A549 (cell line): ENCODE results near the gene AXIN2. TPM values are rescaled to one million over a fixed set of nuclear protein-coding genes. Genes with fewer than 3 reads are reported as not detected.

Experiments
- ATAC-seq, 2 experiments: fragments of 200-7000 bp in 1 of 2; fragments of >200 bp in 1 of 2; cut with Nextera tagmentation in 1 of 2; cut with Tn5 transposase in 1 of 2; 3 replicates each; pipeline versions ENCODE4 v1.8.0 to v1.9.1; 2018 to 2020; ENCODE audit warnings: mild to moderate bottlenecking in 1 of 2, moderate library complexity in 1 of 2
- CTCF ChIA-PET: fragments of 300-600 bp; sonication (Branson Sonifier 250); formaldehyde crosslinking; extraction: SDS; loops from one replicate; lab custom pipeline; 2021; ENCODE audit warnings: antibody characterized with exemption, inconsistent platforms; lab: Yijun Ruan, JAX
- POLR2A ChIA-PET: fragments of 350-600 bp; formaldehyde crosslinking; extraction: SDS; loops from one replicate; lab custom pipeline; 2021; ENCODE audit warnings: antibody characterized with exemption, inconsistent platforms; lab: Yijun Ruan, JAX
- DNase-seq, 2 experiments: peaks; one replicate each; pipeline versions ENCODE4 v3.0.0 to v3.0.0-alpha.2; 2011 to 2016; ENCODE audit warnings: low read depth in 1 of 2, low spot score in 1 of 2
- FAIRE-seq: peaks from 2 replicates; lab custom pipeline; 2011; peaks lifted over from hg19 to GRCh38; lab: Jason Lieb, UNC
- H3K27ac ChIP-seq, 2 experiments: fragments of >200 bp; sonication (Bioruptor Twin); formaldehyde crosslinking; 3 replicates each; pipeline ENCODE4 v1.5.1; 2016 to 2017
- H3K4me1 ChIP-seq: fragments of >200 bp; sonication (Bioruptor Twin); formaldehyde crosslinking; 3 replicates; pipeline ENCODE4 v1.6.1; 2016
- H3K4me2 ChIP-seq: fragments of >200 bp; sonication (Bioruptor Twin); formaldehyde crosslinking; 3 replicates; pipeline ENCODE4 v1.6.1; 2016
- H3K4me3 ChIP-seq: fragments of >200 bp; sonication (Bioruptor Twin); formaldehyde crosslinking; 3 replicates; pipeline ENCODE4 v1.5.1; 2016
- H3K9me3 ChIP-seq: fragments of >200 bp; sonication (Bioruptor Twin); formaldehyde crosslinking; 3 replicates; pipeline ENCODE4 v1.6.1; 2016
- CHD4 ChIP-seq: fragments of 200-600 bp; sonication (generic); IDR thresholded peaks from 2 replicates; pipeline ENCODE4 v1.6.1; 2016; ENCODE audit warnings: antibody characterized with exemption, mild to moderate bottlenecking, borderline replicate concordance
- EHMT2 ChIP-seq: fragments of 200-600 bp; sonication (generic); IDR thresholded peaks from 2 replicates; pipeline ENCODE4 v1.6.1; 2016; ENCODE audit warnings: antibody characterized with exemption, low read depth, mild to moderate bottlenecking, moderate library complexity
- EP300 ChIP-seq, 2 experiments: fragments of >200 bp; sonication (Bioruptor Twin); formaldehyde crosslinking; IDR thresholded peaks; 2 replicates in 1 of 2; 3 replicates in 1 of 2; pipeline ENCODE4 v1.6.1; 2016 to 2017
- ESRRA ChIP-seq: fragments of 150-350 bp; IDR thresholded peaks from 2 replicates; pipeline ENCODE4 v1.6.1; 2014; ENCODE audit warnings: mild to moderate bottlenecking, low read length, borderline replicate concordance
- JUNB ChIP-seq: fragments of >200 bp; sonication (Bioruptor Twin); formaldehyde crosslinking; IDR thresholded peaks from 2 replicates; pipeline ENCODE4 v1.6.1; 2016
- KDM5A ChIP-seq: fragments of 200-600 bp; sonication (generic); IDR thresholded peaks from 2 replicates; pipeline ENCODE4 v1.6.1; 2016; ENCODE audit warnings: antibody characterized with exemption, mild to moderate bottlenecking
- MAZ ChIP-seq: fragments of 150-350 bp; IDR thresholded peaks from 2 replicates; pipeline ENCODE4 v1.6.1; 2014; ENCODE audit warnings: antibody characterized with exemption, low read depth, low read length, borderline replicate concordance
- PHF8 ChIP-seq: fragments of 200-600 bp; sonication (generic); IDR thresholded peaks from 2 replicates; pipeline ENCODE4 v1.6.1; 2016; ENCODE audit warnings: low read depth, mild to moderate bottlenecking, antibody characterized with exemption, moderate library complexity, borderline replicate concordance
- POLR2AphosphoS2 ChIP-seq: conservative IDR thresholded peaks from 2 replicates; pipeline ENCODE4 v1.6.1; 2012; ENCODE audit warnings: low read length, improper control_type of control experiment, inconsistent platforms
- RARB ChIP-seq: fragments of 250-450 bp; sonication (Bioruptor Pico); IDR thresholded peaks from 2 replicates; pipeline ENCODE4 v1.8.0; 2021; ENCODE audit warnings: mild to moderate bottlenecking, moderate library complexity
- RCOR1 ChIP-seq: fragments of 150-350 bp; IDR thresholded peaks from 2 replicates; pipeline ENCODE4 v1.6.1; 2014; ENCODE audit warnings: antibody characterized with exemption, low read length, low read depth
- TFCP2L1 ChIP-seq: fragments of 250-450 bp; sonication (Bioruptor Pico); IDR thresholded peaks from 2 replicates; pipeline ENCODE4 v1.5.0; 2021; ENCODE audit warnings: mild to moderate bottlenecking
- TP53 ChIP-seq: fragments of 250-450 bp; sonication (Bioruptor Pico); IDR thresholded peaks from 2 replicates; pipeline ENCODE4 v1.5.0; 2021; ENCODE audit warnings: mild to moderate bottlenecking, moderate library complexity
- ZFP36 ChIP-seq: fragments of 450-650 bp; IDR thresholded peaks from 2 replicates; pipeline ENCODE4 v1.6.1; 2014; ENCODE audit warnings: borderline replicate concordance; ENCODE audit not compliant: partially characterized antibody
- WGBS: methylation state at CpG from one replicate; pipeline ENCODE4 v1.1.6; 2017; ENCODE audit errors: missing lambda C conversion rate; 5-methylcytosine and 5-hydroxymethylcytosine counted together
- polyA plus RNA-seq, 4 experiments: library from polyadenylated mRNA; depleted of rRNA in 3 of 4; stranded (reverse); fragments of >200 nt; fragmentation: RNase III in 1 of 4; extraction: RNeasy Plus Mini Kit Qiagen cat#74134 plus additional on column Dnase treatment in 1 of 4; gene quantifications; 2 replicates in 3 of 4; 3 replicates in 1 of 4; pipeline ENCODE4 v1.2.3, GENCODE V29; 2011 to 2017
- TF ChIP-seq, protein P1 (sequence below): fragments of >200 bp; sonication (Bioruptor Twin); formaldehyde crosslinking; IDR thresholded peaks from 3 replicates; pipeline ENCODE4 v1.6.1; 2016
- TF ChIP-seq, protein P2 (sequence below): fragments of 450-650 bp; IDR thresholded peaks from 2 replicates; pipeline ENCODE4 v1.6.1; 2014; ENCODE audit warnings: antibody characterized with exemption
- TF ChIP-seq, protein P3 (sequence below): IDR thresholded peaks from 2 replicates; pipeline ENCODE4 v1.6.1; 2012
- TF ChIP-seq, protein P4 (sequence below): fragments of 200-600 bp; sonication (generic); IDR thresholded peaks from 2 replicates; pipeline ENCODE4 v1.6.1; 2016; ENCODE audit warnings: antibody characterized with exemption, mild to moderate bottlenecking, moderate library complexity

The AXIN2 gene
- polyA plus RNA-seq, 2 of the 4 experiments (the other 2 are of a cell fraction) = 4.0 to 4.9 TPM

GRCh38 chr17:65552214-65552613 is 9.2 kb downstream of the AXIN2 start:
- CTCF ChIA-PET = no interaction called here
- no peak for FAIRE-seq
- WGBS = 93% methylated on average over 4 of the region's 4 CpGs

DNA sequence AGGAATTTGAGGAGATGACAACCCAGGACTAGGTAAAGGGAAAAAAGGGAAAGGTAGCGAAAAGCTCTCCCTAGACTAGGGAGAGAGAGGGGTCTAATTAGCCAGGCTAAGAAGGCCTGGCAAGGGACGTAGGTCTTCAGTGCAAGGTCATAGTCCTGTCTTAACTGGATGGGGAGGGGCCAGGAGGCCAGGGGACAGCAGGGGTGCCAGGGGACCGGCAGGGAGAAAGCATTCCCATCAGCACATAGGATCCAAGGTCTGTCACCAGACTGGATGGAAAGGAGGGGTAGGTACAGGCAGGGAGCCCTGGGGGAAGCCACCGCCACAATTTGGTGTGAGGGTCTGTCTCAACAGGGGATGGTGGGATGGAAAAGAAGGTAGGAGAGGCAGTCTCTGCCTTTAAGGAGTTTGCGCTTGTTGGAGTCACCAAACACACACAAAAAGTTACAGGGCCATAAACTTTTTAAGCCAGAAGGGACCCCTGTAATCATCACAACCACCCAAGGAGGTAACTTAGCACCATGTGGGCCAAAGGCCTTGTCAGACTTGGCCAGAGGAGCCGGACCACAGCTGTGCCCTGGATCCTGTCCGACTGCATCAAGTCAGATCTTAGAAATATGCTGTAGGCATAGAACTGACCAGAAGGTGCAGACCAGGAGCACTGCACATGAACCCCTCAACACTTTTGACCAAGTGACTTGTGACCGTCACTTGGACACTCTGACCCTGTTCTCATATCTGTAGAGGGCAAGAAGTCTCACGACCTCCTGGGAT is 10.0 kb downstream of the AXIN2 start:
- ATAC-seq (no peak), FAIRE-seq (no peak), DNase-seq (no peak)
- TF ChIP-seq, protein P1, sequence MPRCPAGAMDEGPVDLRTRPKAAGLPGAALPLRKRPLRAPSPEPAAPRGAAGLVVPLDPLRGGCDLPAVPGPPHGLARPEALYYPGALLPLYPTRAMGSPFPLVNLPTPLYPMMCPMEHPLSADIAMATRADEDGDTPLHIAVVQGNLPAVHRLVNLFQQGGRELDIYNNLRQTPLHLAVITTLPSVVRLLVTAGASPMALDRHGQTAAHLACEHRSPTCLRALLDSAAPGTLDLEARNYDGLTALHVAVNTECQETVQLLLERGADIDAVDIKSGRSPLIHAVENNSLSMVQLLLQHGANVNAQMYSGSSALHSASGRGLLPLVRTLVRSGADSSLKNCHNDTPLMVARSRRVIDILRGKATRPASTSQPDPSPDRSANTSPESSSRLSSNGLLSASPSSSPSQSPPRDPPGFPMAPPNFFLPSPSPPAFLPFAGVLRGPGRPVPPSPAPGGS = no peak
- no peak for TF ChIP-seq CHD4
- no peak for TF ChIP-seq POLR2AphosphoS2
- no peak for TF ChIP-seq TP53 (CRISPR knock-in tag)
- TF ChIP-seq PHF8 = no peak
- TF ChIP-seq JUNB = no peak
- TF ChIP-seq, protein P2, sequence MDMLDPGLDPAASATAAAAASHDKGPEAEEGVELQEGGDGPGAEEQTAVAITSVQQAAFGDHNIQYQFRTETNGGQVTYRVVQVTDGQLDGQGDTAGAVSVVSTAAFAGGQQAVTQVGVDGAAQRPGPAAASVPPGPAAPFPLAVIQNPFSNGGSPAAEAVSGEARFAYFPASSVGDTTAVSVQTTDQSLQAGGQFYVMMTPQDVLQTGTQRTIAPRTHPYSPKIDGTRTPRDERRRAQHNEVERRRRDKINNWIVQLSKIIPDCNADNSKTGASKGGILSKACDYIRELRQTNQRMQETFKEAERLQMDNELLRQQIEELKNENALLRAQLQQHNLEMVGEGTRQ = no peak
- no peak for TF ChIP-seq RARB (CRISPR knock-in tag)
- no peak for TF ChIP-seq RCOR1
- TF ChIP-seq ESRRA = no peak
- no peak for TF ChIP-seq EP300 (IDR thresholded peaks at IDR 0.05)
- no peak overlapping the region for H3K27ac ChIP-seq
- WGBS = 78% methylated on average over 9 of the region's 9 CpGs
- H3K4me2 ChIP-seq = no peak overlapping the region
- H3K4me3 ChIP-seq = no peak overlapping the region
- H3K4me1 ChIP-seq = peaks cover 15% of the 10 kb centered on the region
- CTCF ChIA-PET = interaction anchor here (1.2 kb wide), 1 partner anchor 43 kb away, joined by 3 read pairs; no protein-coding TSS in a partner anchor
- POLR2A ChIA-PET = no interaction called here
- H3K9me3 ChIP-seq = no peaks in the 10 kb centered on the region

More at GRCh38 chr17:65552214-65552613, 9.2 kb downstream of the AXIN2 start:
- POLR2A ChIA-PET = no interaction called here
- DNase-seq = no peak
- TF ChIP-seq ZFP36 (no peak), EHMT2 (no peak), TFCP2L1 (CRISPR knock-in tag) (no peak), MAZ (no peak), KDM5A (no peak), RCOR1 (no peak)
- TF ChIP-seq, protein P3, sequence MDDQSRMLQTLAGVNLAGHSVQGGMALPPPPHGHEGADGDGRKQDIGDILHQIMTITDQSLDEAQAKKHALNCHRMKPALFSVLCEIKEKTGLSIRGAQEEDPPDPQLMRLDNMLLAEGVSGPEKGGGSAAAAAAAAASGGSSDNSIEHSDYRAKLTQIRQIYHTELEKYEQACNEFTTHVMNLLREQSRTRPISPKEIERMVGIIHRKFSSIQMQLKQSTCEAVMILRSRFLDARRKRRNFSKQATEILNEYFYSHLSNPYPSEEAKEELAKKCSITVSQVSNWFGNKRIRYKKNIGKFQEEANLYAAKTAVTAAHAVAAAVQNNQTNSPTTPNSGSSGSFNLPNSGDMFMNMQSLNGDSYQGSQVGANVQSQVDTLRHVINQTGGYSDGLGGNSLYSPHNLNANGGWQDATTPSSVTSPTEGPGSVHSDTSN = no peak
- TF ChIP-seq, protein P1 = no peak
- TF ChIP-seq, protein P4, sequence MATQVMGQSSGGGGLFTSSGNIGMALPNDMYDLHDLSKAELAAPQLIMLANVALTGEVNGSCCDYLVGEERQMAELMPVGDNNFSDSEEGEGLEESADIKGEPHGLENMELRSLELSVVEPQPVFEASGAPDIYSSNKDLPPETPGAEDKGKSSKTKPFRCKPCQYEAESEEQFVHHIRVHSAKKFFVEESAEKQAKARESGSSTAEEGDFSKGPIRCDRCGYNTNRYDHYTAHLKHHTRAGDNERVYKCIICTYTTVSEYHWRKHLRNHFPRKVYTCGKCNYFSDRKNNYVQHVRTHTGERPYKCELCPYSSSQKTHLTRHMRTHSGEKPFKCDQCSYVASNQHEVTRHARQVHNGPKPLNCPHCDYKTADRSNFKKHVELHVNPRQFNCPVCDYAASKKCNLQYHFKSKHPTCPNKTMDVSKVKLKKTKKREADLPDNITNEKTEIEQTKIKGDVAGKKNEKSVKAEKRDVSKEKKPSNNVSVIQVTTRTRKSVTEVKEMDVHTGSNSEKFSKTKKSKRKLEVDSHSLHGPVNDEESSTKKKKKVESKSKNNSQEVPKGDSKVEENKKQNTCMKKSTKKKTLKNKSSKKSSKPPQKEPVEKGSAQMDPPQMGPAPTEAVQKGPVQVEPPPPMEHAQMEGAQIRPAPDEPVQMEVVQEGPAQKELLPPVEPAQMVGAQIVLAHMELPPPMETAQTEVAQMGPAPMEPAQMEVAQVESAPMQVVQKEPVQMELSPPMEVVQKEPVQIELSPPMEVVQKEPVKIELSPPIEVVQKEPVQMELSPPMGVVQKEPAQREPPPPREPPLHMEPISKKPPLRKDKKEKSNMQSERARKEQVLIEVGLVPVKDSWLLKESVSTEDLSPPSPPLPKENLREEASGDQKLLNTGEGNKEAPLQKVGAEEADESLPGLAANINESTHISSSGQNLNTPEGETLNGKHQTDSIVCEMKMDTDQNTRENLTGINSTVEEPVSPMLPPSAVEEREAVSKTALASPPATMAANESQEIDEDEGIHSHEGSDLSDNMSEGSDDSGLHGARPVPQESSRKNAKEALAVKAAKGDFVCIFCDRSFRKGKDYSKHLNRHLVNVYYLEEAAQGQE = no peak
- H3K9me3 ChIP-seq = no peaks in the 10 kb centered on the region
- ATAC-seq = no peak
- H3K27ac ChIP-seq = no peak overlapping the region
- no peak overlapping the region for H3K4me2 ChIP-seq
- H3K4me3 ChIP-seq = no peak overlapping the region
- H3K4me1 ChIP-seq = peaks cover 16% of the 10 kb centered on the region
